Esophagus (tissue), 2 donors: Measurements from ENCODE around the gene DEF6. TPM values are rescaled to one million over a fixed set of nuclear protein-coding genes. Genes with fewer than 3 reads are reported as not detected.
"Not testable (repeated sequence)": the region's sequence is repeated elsewhere in the genome, so short reads cannot be mapped to it uniquely, and the experiment has no call there.

Source experiments
- H3K27ac ChIP-seq, 2 donors: one replicate each; pipeline ENCODE4 v1.5.1; 2013; ENCODE audit warnings: low read depth in 2 of 2, mild to moderate bottlenecking in 2 of 2, inconsistent platforms in 1 of 2, low read length in 1 of 2, moderate library complexity in 1 of 2
- H3K27me3 ChIP-seq, 2 donors: one replicate each; pipeline ENCODE4 v1.6.1; 2013; ENCODE audit warnings: low read length in 2 of 2, control low read depth in 1 of 2, mild to moderate bottlenecking in 1 of 2; ENCODE audit not compliant: insufficient read depth in 2 of 2, control insufficient read depth in 1 of 2
- H3K36me3 ChIP-seq, 2 donors: one replicate each; pipeline ENCODE4 v1.6.1; 2013; ENCODE audit warnings: low read length in 1 of 2; ENCODE audit not compliant: control insufficient read depth in 2 of 2, insufficient read depth in 2 of 2
- H3K4me1 ChIP-seq, 2 donors: one replicate each; pipeline ENCODE4 v1.6.1; 2013; ENCODE audit warnings: low read length in 1 of 2; ENCODE audit not compliant: control insufficient read depth in 2 of 2, insufficient read depth in 2 of 2
- H3K4me3 ChIP-seq, 2 donors: one replicate each; pipeline ENCODE4 v1.5.1; 2013; ENCODE audit warnings: low read length in 2 of 2, mild to moderate bottlenecking in 2 of 2, low read depth in 1 of 2, moderate library complexity in 1 of 2
- H3K9me3 ChIP-seq, 2 donors: one replicate each; pipeline ENCODE4 v1.6.1; 2013; ENCODE audit warnings: mild to moderate bottlenecking in 2 of 2, low read depth in 1 of 2, low read length in 1 of 2, moderate library complexity in 1 of 2; ENCODE audit not compliant: control insufficient read depth in 2 of 2, insufficient read depth in 1 of 2
- WGBS, 2 donors: extraction: QIAGEN DNeasy Blood & Tissue Kit; methylation state at CpG; one replicate each; pipeline ENCODE4 v1.1.7; 2013; 5-methylcytosine and 5-hydroxymethylcytosine counted together
- polyA plus RNA-seq, 2 donors: library from polyadenylated mRNA; stranded (reverse); fragments of 200-250 nt; gene quantifications; one replicate each; pipeline ENCODE4 v1.2.3, GENCODE V29; 2013
- donor health status: healthy with polysubstance abuse.
- donor health status: Bipolar disorder and iron deficiency.

DEF6 gene
- polyA plus RNA-seq, 2 donors: 25.2 to 38.6 TPM

DNA sequence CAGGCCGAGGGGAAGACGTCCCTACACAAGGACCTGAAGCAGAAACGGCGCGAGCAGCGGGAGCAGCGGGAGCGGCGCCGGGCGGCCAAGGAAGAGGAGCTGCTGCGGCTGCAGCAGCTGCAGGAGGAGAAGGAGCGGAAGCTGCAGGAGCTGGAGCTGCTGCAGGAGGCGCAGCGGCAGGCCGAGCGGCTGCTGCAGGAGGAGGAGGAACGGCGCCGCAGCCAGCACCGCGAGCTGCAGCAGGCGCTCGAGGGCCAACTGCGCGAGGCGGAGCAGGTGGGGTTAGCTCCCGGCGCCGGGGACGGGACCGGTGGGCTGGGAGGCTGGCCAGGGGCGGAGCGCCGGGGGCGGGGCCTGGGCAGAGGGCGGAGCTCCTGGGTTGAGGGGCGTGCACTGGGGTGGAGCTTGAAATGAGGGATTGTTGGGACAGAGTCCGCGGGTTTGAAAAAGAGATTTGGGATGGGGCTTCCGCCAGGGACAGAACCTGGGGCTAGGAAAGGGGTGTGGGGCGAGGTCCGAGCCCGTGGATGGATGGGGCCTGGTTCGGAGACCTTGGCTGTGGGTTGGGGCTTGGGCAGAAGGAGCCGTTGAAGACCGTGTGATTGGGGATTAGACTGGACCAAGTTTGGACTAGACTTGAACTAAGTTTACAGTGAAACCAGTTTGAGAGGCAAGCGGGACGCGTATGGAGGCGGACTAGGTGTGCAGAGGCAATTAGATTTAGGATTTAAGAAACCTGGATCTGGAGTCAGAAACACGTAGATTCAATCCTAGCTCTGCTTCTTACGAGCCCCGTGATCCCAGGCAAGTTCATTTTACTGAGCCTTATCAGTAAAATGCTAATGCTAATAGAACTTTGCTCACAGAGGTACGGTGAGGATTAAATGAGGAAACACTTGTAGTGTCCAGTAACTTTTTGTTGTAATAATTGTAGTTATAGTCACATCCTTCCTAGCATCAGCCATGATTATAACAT is 20.9 kb downstream of the DEF6 start:
- WGBS, 2 donors: 24 to 28% methylated on average over 53 to 55 of the region's 55 CpGs
- Histone ChIP-seq H3K36me3 (peaks cover 0 to 13% of the 10 kb centered on the region in 2 donors), H3K27me3 (no peaks in the 10 kb centered on the region), H3K27ac (peak overlapping the region; percentile 81 to 83), H3K4me1 (peaks cover 0 to 14% of the 10 kb centered on the region in 2 donors), H3K4me3 (peak overlapping the region; percentile 44 to 57), H3K9me3 (no peaks in the 10 kb centered on the region)

- Histone ChIP-seq H3K36me3 (peaks cover 0 to 13% of the 10 kb centered on the region in 2 donors), H3K27ac (no peak overlapping the region), H3K9me3 (no peaks in the 10 kb centered on the region), H3K4me3 (no peak overlapping the region), H3K4me1 (peaks cover 0 to 14% of the 10 kb centered on the region in 2 donors), H3K27me3 (no peaks in the 10 kb centered on the region)
- WGBS, 2 donors: 82 to 92% methylated on average over 20 of the region's 20 CpGs
Observed at GRCh38 chr6:35319346-35320030, 21.9 kb downstream of the DEF6 start.

DNA sequence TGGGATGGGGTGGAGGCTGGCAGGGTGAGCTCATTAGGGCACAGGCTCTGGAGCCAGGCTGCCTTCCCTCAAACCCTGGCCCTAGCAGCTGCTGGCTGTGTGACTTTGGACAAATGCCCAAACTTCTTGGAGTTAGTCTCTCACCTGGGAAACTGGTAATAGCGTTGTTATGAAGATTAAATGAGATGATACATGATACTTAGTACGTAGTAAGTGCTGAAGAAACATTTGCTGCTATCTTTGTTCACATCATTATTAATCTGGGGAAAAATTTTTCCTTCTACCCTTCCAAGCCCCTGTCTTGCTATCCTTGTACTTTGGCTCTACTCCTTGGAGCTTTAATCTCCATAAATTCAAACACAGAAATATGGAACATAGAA is 22.4 kb downstream of the DEF6 start:
- peaks cover 0 to 13% of the 10 kb centered on the region in 2 donors for H3K36me3 ChIP-seq
- H3K27ac ChIP-seq: no peak overlapping the region
- peaks cover 0 to 14% of the 10 kb centered on the region in 2 donors for H3K4me1 ChIP-seq
- H3K9me3 ChIP-seq: no peaks in the 10 kb centered on the region
- no peak overlapping the region for H3K4me3 ChIP-seq
- no peaks in the 10 kb centered on the region for H3K27me3 ChIP-seq
- 83 to 88% methylated on average over 2 of the region's 2 CpGs for WGBS, 2 donors

DNA sequence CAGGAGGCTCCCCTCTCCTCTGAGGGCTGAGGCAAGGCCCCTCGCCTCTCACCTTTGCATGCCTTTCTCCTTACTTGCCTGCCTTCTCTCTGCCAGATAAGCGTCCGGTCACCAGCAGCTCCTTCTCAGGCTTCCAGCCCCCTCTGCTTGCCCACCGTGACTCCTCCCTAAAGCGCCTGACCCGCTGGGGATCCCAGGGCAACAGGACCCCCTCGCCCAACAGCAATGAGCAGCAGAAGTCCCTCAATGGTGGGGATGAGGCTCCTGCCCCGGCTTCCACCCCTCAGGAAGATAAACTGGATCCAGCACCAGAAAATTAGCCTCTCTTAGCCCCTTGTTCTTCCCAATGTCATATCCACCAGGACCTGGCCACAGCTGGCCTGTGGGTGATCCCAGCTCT is 23.5 kb downstream of the DEF6 start:
- peaks cover 0 to 14% of the 10 kb centered on the region in 2 donors for H3K4me1 ChIP-seq
- no peaks in the 10 kb centered on the region for H3K9me3 ChIP-seq
- H3K4me3 ChIP-seq: no peak overlapping the region
- no peaks in the 10 kb centered on the region for H3K27me3 ChIP-seq
- WGBS, 2 donors: 94 to 99% methylated on average over 8 of the region's 8 CpGs
- peaks cover 0 to 13% of the 10 kb centered on the region in 2 donors for H3K36me3 ChIP-seq
- H3K27ac ChIP-seq: no peak overlapping the region

- Histone ChIP-seq H3K4me3 (no peak overlapping the region), H3K4me1 (no peaks in the 10 kb centered on the region), H3K9me3 (peaks cover 0 to 2% of the 10 kb centered on the region in 2 donors), H3K27ac (no peak overlapping the region), H3K27me3 (no peaks in the 10 kb centered on the region), H3K36me3 (no peaks in the 10 kb centered on the region)
- 50 to 54% methylated on average over 7 of the region's 7 CpGs for WGBS, 2 donors
Observed at GRCh38 chr6:35327349-35328027, 29.9 kb downstream of the DEF6 start.

GRCh38 chr6:35328108-35328723 is 30.6 kb downstream of the DEF6 start:
- Histone ChIP-seq H3K4me3 (no peak overlapping the region), H3K27ac (no peak overlapping the region), H3K9me3 (peaks cover 0 to 2% of the 10 kb centered on the region in 2 donors), H3K36me3 (no peaks in the 10 kb centered on the region), H3K27me3 (no peaks in the 10 kb centered on the region), H3K4me1 (no peaks in the 10 kb centered on the region)
- 95 to 100% methylated on average over 1 of the region's 1 CpG for WGBS, 2 donors

DNA sequence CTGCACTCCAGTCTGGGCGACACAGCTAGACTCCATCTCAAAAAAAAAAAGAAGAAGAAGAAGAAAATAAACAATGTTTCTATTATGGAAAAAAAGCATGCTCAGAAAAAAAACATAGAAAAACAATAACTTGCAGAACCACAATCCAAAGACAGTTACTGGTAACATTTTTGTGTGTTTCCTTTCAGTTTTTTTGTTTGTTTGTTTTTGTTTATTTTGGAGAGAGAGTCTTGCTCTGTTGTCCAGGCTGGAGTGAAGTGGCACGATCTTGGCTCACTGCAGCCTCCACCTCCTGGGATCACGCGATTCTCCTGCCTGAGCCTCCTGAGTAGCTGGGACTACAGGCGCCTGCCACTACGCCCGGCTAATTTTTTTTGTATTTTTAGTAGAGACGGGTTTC is 31.3 kb downstream of the DEF6 start:
- not testable (repeated sequence) for H3K27ac ChIP-seq, H3K9me3 ChIP-seq, H3K36me3 ChIP-seq, H3K4me3 ChIP-seq, H3K4me1 ChIP-seq, H3K27me3 ChIP-seq
- 90 to 95% methylated on average over 8 of the region's 8 CpGs for WGBS, 2 donors

DNA sequence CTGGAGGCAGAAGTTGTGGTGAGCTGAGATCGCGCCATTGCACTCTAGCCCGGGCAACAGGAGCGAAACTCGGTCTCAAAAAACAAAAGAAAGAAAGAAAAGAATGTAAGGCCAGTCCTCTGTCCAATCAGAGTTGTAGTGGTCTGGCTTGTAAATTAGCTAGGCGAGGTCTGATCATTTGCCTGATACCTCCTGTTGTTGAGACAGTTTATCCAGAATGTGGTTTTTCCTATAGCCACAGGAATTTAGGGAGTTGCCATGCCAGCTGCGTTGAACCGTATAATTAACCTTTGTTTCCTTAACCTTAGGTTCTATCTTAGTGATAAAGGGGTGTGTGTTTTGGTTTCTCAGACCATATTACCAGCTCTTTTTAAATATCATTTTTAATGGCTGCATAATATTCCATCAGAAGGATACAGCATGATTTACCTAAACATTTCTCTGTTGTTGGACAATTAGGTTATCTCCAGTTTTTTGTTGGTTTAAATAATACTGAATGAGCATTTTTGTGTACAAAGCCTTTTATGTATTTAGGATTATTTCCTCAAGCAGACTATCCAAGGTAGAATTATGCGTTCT is 33.0 kb downstream of the DEF6 start:
- H3K4me1 ChIP-seq: no peaks in the 10 kb centered on the region

More for the DNA sequence above, 33.0 kb downstream of the DEF6 start:
- H3K36me3 ChIP-seq: no peaks in the 10 kb centered on the region
- WGBS, 2 donors: 94 to 96% methylated on average over 9 of the region's 9 CpGs
- H3K27ac ChIP-seq: no peak overlapping the region
- H3K4me3 ChIP-seq: no peak overlapping the region
- H3K27me3 ChIP-seq: no peaks in the 10 kb centered on the region
- H3K9me3 ChIP-seq: peaks cover 0 to 2% of the 10 kb centered on the region in 2 donors
